ENCODE data around the gene MYOF.
"Not testable (repeated sequence)": the region's sequence is repeated elsewhere in the genome, so short reads cannot be mapped to it uniquely, and the experiment has no call there.

MYOF gene

DNA sequence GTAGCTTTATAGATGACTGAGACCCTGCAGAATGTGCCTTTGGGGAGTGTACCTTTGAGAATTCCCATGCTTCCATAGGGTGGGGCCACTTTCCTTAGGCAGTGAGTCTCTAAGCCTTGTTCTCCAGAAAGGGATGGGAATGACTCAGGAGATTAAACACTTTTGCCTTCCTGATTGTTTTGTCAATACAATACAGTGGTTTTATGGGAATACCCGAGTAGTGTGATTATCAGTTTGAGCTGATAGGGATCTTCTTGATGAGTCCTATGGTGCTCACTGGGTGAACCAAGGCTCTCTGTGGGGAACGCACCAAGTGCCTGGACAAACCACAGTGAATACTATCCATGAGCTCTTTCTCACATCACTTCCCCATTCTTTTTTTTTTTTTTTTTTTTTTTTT, 6.3 kb downstream of the MYOF start:
- peak overlapping the region; percentile 3 for H3K4me3 ChIP-seq (ENCODE audit: low read length)
- H3K9me3 ChIP-seq (ENCODE audit: control insufficient read depth, low read length), result no peaks in the 10 kb centered on the region
- peaks cover 17% of the 10 kb centered on the region for H3K36me3 ChIP-seq (ENCODE audit: control insufficient read depth, insufficient read depth, low read length, severe bottlenecking)
- DNase-seq (ENCODE audit: low read depth), result no peak
- H3K4me1 ChIP-seq (ENCODE audit: control insufficient read depth, insufficient read depth, low read length), result peaks cover 57% of the 10 kb centered on the region
- no peaks in the 10 kb centered on the region for H3K27me3 ChIP-seq (replicated peaks; ENCODE audit: control insufficient read depth, insufficient read depth, low read length)
- peak overlapping the region; percentile 21 for H3K9ac ChIP-seq (ENCODE audit: low read length)

DNA sequence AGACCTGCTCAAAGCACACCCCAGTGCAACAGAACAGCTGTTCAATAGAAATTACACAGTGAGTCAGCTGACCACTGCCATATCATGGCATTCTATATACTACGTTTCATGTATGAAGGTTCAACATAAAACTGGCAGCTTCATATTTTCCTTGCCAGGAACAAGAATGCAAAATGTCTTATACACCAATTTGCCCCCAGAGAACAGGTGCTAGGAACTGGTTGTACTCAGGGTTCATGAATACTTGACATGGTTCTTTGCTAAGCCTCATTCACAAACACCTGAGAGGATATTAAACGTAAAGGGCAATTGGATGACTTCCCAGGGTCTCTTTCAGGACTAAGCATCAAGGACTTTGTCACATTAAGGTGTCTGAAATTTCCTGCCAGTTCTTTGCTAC, 6.9 kb downstream of the MYOF start:
- DNase-seq (ENCODE audit: low read depth), result no peak
- Histone ChIP-seq H3K36me3 (ENCODE audit: control insufficient read depth, insufficient read depth, low read length, severe bottlenecking) (peaks cover 17% of the 10 kb centered on the region), H3K4me3 (ENCODE audit: low read length) (no peak overlapping the region), H3K9me3 (ENCODE audit: control insufficient read depth, low read length) (no peaks in the 10 kb centered on the region), H3K9ac (ENCODE audit: low read length) (peak overlapping the region; percentile 21), H3K4me1 (ENCODE audit: control insufficient read depth, insufficient read depth, low read length) (peaks cover 64% of the 10 kb centered on the region), H3K27me3 (replicated peaks; ENCODE audit: control insufficient read depth, insufficient read depth, low read length) (no peaks in the 10 kb centered on the region)

DNA sequence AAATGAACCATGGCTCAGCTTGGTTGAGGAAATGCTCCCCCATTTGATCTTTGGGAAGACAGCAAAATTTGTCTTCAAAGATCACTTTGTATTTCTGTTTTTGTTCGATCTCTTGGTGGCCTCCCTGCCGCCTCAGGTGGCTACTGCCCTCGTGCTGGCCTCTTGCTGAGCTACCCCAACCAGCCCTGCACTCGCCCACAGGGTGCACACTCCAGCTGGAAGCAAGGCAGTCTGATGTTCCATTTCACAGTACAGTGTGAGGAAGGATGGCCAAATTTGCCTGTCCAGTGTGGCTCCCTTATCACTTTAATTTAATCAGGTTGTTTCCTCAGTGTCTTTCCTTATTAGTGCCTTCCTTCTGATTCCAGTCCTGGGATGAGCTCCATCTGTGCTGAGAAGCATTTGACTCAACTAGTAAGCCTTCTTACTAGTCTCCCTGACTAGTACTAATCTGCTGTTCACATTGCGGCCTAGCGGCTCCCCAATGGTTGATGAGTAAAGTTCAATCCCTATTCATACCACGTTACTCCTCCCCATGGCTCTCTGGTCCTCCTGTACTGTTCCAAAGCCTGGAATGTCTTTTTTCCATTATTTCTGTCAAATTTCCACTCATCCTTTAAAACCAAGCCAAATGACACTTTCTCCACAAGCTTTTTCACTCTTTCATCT, 8.2 kb downstream of the MYOF start:
- Histone ChIP-seq H3K27me3 (replicated peaks; ENCODE audit: control insufficient read depth, insufficient read depth, low read length) (no peaks in the 10 kb centered on the region), H3K9ac (ENCODE audit: low read length) (peak overlapping the region; percentile 1), H3K4me1 (ENCODE audit: control insufficient read depth, insufficient read depth, low read length) (peaks cover 71% of the 10 kb centered on the region), H3K36me3 (ENCODE audit: control insufficient read depth, insufficient read depth, low read length, severe bottlenecking) (peaks cover 22% of the 10 kb centered on the region), H3K4me3 (ENCODE audit: low read length) (no peak overlapping the region), H3K9me3 (ENCODE audit: control insufficient read depth, low read length) (no peaks in the 10 kb centered on the region)
- no peak for DNase-seq (ENCODE audit: low read depth)

DNA sequence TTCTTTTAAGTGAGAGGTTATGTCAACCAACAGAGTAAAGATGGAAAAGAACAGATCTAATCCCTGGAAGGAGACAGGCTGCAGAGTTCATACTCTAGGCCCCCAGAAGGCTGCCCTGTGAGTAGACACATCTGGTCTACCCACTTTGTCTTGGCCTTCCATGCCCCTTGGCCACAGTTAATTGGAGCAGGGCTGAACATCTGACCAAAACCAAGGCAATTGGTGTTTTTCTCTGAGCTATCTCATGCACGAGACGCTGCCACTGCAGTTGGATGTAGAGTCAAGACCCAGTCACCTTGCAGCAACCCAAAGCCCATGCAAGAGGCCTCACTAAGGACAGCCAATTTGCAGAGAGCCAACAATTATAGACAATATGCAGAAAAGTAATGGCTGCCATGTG, 9.0 kb downstream of the MYOF start:
- Histone ChIP-seq H3K36me3 (ENCODE audit: control insufficient read depth, insufficient read depth, low read length, severe bottlenecking) (peaks cover 22% of the 10 kb centered on the region), H3K4me1 (ENCODE audit: control insufficient read depth, insufficient read depth, low read length) (peaks cover 75% of the 10 kb centered on the region), H3K9me3 (ENCODE audit: control insufficient read depth, low read length) (no peaks in the 10 kb centered on the region), H3K9ac (ENCODE audit: low read length) (peak overlapping the region; percentile 13), H3K4me3 (ENCODE audit: low read length) (no peak overlapping the region), H3K27me3 (replicated peaks; ENCODE audit: control insufficient read depth, insufficient read depth, low read length) (no peaks in the 10 kb centered on the region)
- no peak for DNase-seq (ENCODE audit: low read depth)

DNA sequence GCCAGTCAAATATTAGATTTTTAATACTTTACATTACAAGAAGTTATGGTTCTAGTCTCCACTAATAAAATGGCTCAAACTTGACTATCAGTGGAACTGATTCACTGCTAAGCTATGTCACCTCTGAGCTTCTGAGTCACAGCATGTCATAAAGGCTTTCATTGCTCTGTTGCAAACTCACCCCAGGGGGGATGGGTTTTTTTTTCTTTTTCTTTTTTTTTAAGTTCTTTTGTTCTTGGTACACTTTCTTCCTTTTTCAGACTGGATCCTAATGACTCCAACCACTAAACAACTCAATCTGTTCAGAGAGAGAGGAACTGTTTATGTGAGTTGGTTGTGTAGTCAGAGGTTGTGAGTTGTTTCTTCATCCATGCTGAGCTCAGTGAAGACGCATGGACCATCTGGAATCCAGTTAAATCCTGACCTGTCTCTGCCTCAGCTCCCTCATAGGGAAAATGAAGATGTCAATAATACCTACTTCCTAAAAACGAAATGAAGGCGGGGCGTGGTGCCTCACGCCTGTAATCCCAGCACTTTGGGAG, 11.0 kb downstream of the MYOF start:
- peaks cover 80% of the 10 kb centered on the region for H3K4me1 ChIP-seq (ENCODE audit: control insufficient read depth, insufficient read depth, low read length)
- peak overlapping the region; percentile 69 for H3K9ac ChIP-seq (ENCODE audit: low read length)
- peak; percentile 88 for DNase-seq (ENCODE audit: low read depth)
- peak overlapping the region; percentile 15 for H3K4me3 ChIP-seq (ENCODE audit: low read length)
- H3K27me3 ChIP-seq (replicated peaks; ENCODE audit: control insufficient read depth, insufficient read depth, low read length), result no peaks in the 10 kb centered on the region
- no peaks in the 10 kb centered on the region for H3K9me3 ChIP-seq (ENCODE audit: control insufficient read depth, low read length)
- peaks cover 20% of the 10 kb centered on the region for H3K36me3 ChIP-seq (ENCODE audit: control insufficient read depth, insufficient read depth, low read length, severe bottlenecking)

DNA sequence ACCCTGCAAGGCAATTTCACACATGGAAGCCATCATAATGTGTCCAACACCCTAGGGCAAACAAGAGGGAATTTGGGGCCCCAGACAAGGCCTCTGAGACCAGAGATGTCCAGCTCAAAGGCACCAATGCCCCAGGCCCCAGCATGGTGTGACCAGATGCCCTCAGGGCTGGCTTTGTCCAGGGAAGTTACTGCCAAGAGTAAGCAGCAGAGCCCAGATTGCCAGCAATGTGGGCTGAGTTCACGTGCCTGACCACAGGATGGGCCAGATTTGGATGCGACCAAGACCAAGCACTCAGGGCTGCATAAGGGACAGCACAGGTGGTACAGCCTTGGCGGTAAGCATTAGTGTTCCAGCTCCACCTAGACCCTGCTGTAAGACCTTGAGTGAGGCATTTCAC, 12.7 kb downstream of the MYOF start:
- peaks cover 89% of the 10 kb centered on the region for H3K4me1 ChIP-seq (ENCODE audit: control insufficient read depth, insufficient read depth, low read length)

DNA sequence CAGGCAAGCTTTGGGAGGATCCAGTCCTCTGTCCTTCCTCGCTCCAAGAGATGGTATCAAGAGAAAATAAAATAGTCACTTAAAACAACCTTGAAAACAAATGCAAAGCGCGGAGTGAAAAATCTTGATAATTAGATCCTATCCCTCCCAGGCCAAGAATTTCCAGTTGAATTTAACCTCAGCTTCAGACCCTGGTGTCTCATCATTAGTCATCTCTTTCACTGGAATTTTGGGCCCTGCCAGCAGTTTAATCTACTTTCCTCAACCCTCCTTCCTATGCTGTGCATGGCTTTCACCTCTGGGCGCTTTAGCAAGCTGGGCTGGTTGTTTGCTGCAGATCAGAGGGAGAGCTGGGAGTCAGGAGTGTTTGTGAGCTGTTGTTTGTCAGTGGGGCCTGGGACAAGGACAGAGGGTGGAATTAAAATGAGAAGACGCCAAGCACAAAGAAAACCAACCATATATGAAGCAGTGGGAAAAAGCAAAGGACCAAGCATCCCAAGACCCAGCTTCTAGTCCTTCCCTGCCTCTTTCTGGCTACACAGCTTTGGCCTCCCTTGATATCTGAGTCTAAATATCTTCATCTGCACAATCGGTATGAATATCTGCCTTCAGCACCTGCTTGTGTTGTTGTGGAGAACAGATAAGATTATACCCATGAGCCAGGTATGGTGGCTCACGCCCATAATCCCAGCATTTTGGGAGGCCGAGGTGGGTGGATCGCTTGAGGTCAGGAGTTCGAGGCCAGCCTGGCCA, 13.5 kb downstream of the MYOF start:
- Histone ChIP-seq H3K9ac (ENCODE audit: low read length) (peak overlapping the region; percentile 82), H3K27me3 (replicated peaks; ENCODE audit: control insufficient read depth, insufficient read depth, low read length) (no peaks in the 10 kb centered on the region), H3K9me3 (ENCODE audit: control insufficient read depth, low read length) (no peaks in the 10 kb centered on the region), H3K4me3 (ENCODE audit: low read length) (peak overlapping the region; percentile 59), H3K36me3 (ENCODE audit: control insufficient read depth, insufficient read depth, low read length, severe bottlenecking) (peaks cover 20% of the 10 kb centered on the region), H3K4me1 (ENCODE audit: control insufficient read depth, insufficient read depth, low read length) (peaks cover 89% of the 10 kb centered on the region)
- peak; percentile 88 for DNase-seq (ENCODE audit: low read depth)

More for the DNA sequence above, 12.7 kb downstream of the MYOF start:
- H3K9ac ChIP-seq (ENCODE audit: low read length), result peak overlapping the region; percentile 82
- H3K27me3 ChIP-seq (replicated peaks; ENCODE audit: control insufficient read depth, insufficient read depth, low read length), result no peaks in the 10 kb centered on the region
- H3K36me3 ChIP-seq (ENCODE audit: control insufficient read depth, insufficient read depth, low read length, severe bottlenecking), result peaks cover 20% of the 10 kb centered on the region
- H3K9me3 ChIP-seq (ENCODE audit: control insufficient read depth, low read length), result no peaks in the 10 kb centered on the region
- no peak overlapping the region for H3K4me3 ChIP-seq (ENCODE audit: low read length)
- no peak for DNase-seq (ENCODE audit: low read depth)

DNA sequence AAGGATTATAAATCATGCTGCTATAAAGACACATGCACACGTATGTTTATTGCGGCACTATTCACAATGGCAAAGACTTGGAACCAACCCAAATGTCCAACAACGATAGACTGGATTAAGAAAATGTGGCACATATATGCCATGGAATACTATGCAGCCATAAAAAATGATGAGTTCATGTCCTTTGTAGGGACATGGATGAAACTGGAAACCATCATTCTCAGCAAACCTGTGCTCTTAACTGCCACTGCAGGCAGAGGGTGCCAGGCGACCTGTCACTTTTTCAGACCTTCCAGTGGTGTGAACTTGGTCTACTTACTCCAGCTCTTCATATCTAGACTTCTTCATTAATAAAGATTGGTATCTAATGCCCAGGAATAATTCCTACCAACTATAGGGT, 14.5 kb downstream of the MYOF start:
- DNase-seq (ENCODE audit: low read depth); H3K27me3 ChIP-seq (replicated peaks; ENCODE audit: control insufficient read depth, insufficient read depth, low read length); H3K9me3 ChIP-seq (ENCODE audit: control insufficient read depth, low read length): not testable (repeated sequence)
- Histone ChIP-seq H3K4me1 (ENCODE audit: control insufficient read depth, insufficient read depth, low read length) (peaks cover 87% of the 10 kb centered on the region), H3K4me3 (ENCODE audit: low read length) (peak overlapping the region; percentile 59), H3K36me3 (ENCODE audit: control insufficient read depth, insufficient read depth, low read length, severe bottlenecking) (peaks cover 11% of the 10 kb centered on the region), H3K9ac (ENCODE audit: low read length) (peak overlapping the region; percentile 82)

DNA sequence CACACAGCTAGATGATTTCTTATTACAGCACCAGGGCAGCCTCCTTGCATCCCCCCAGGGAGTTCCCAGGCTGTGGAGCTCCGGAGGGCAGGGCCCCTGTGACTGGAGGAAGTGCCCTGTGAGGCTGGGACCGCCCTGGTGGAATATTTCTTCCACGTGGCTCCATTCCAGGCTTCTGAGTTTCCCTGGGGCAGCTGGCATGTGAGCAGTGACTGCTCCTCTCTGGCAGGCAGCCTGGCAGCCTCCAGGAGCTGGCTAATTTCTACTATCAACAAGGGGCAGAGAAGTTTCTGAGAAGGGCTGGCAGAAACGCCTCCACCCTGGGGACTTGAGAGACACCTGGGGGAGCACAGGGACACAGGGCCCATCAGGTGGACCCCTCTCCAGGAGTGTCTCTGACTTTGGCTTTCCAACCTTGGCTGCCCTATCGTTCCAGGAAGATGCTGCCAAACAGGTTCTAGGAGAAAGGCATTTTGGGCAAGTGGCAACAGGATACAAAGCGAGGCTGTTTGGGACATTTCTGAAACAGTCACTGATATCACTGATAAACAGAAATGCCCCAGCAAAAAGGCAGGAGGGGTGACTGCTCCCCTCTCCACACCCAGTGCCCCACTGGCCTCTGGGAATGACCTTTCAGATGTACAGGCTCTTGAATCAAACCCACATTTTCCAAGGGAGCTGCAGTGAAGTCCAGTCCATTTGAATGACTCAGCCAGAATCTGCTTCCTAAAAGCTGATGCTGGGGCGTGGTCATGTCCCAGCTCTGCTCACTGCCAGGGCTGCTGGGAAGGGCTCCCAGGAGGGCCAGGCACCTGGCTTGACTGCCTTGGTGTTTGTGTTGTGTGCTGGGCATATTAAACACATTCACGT, 16.1 kb downstream of the MYOF start:
- Histone ChIP-seq H3K9ac (ENCODE audit: low read length) (peak overlapping the region; percentile 87), H3K4me3 (ENCODE audit: low read length) (peak overlapping the region; percentile 10), H3K9me3 (ENCODE audit: control insufficient read depth, low read length) (no peaks in the 10 kb centered on the region), H3K4me1 (ENCODE audit: control insufficient read depth, insufficient read depth, low read length) (peaks cover 86% of the 10 kb centered on the region), H3K36me3 (ENCODE audit: control insufficient read depth, insufficient read depth, low read length, severe bottlenecking) (peaks cover 9% of the 10 kb centered on the region), H3K27me3 (replicated peaks; ENCODE audit: control insufficient read depth, insufficient read depth, low read length) (no peaks in the 10 kb centered on the region)
- DNase-seq (ENCODE audit: low read depth), result peak; percentile 96

DNA sequence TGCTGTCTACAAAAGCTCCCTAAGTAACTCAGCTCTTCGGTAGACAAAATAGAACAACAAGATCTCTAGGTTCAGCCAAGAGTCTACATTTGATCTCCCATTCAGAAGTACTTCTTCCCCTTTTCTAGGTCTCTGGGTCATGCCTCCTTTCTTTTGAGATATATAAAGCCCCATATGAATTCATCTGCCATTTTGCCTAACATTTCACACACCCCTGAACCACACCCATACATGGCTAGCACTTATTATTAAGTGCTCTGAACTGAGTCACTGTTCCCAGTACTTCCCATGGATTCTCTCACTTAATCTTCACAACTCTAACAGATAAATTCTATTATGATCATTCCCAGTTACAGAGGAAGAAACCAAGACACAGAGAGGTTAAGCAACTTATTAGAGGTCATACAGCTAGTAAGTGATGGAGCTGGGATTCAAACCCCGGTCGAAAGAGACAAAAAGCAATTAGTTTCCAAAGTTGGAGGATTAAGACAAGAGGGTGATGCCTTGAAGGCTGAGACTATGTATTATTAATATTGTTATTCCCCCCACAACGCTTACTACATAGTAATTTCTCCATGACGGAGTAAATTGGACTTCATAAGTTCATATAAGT, 17.3 kb downstream of the MYOF start:
- H3K4me1 ChIP-seq (ENCODE audit: control insufficient read depth, insufficient read depth, low read length), result peaks cover 84% of the 10 kb centered on the region
- H3K9me3 ChIP-seq (ENCODE audit: control insufficient read depth, low read length), result no peaks in the 10 kb centered on the region
- H3K36me3 ChIP-seq (ENCODE audit: control insufficient read depth, insufficient read depth, low read length, severe bottlenecking), result peaks cover 12% of the 10 kb centered on the region
- no peaks in the 10 kb centered on the region for H3K27me3 ChIP-seq (replicated peaks; ENCODE audit: control insufficient read depth, insufficient read depth, low read length)
- DNase-seq (ENCODE audit: low read depth), result no peak
- H3K4me3 ChIP-seq (ENCODE audit: low read length), result peak overlapping the region; percentile 65
- peak overlapping the region; percentile 87 for H3K9ac ChIP-seq (ENCODE audit: low read length)

All from adipocyte (in vitro differentiated cells).